ENCODE results near the gene CSPG4. TPM values are rescaled to one million over a fixed set of nuclear protein-coding genes. Genes with fewer than 3 reads are reported as not detected.
A peak's percentile ranks its signal among the peaks of the same experiment; 100 is the strongest.
"Not testable (repeated sequence)": the region's sequence is repeated elsewhere in the genome, so short reads cannot be mapped to it uniquely, and the experiment has no call there.

The CSPG4 gene
- total and polyA plus RNA-seq, 9 of the 15 experiments (the other 6 are each of a cell fraction or from before 2014, with no cell fraction given): under 0.01 to 0.07 (median 0.04) TPM; not detected in 5

- TF ChIP-seq BCL6 (CRISPR knock-in tag; IDR thresholded peaks at IDR 0.05) (no peak), BHLHE40 (IDR thresholded peaks at IDR 0.05; ENCODE audit: low read length) (peak; percentile 95)
Measured at GRCh38 chr15:75718328-75718727, 5.7 kb upstream of the CSPG4 start (continued).

- H3K4me3 ChIP-seq; BruUV-seq (replicated peaks); H3K36me3 ChIP-seq (ENCODE audit: control insufficient read depth, insufficient read depth, low read length); ATAC-seq; H3K9me1 ChIP-seq (ENCODE audit: control insufficient read depth, insufficient read depth, low read length); H2AFZ ChIP-seq (ENCODE audit: low read depth, low read length); DNase-seq (ENCODE audit: extremely low read depth in 1 of 4, low spot score in 3 of 4); H3K27me3 ChIP-seq (ENCODE audit: control insufficient read depth in 2 of 2, insufficient read depth in 2 of 2, low read length in 2 of 2); intact Hi-C loops (cut with micrococcal nuclease); H3K79me2 ChIP-seq (ENCODE audit: control insufficient read depth, insufficient read depth, low read length); H3K9ac ChIP-seq (ENCODE audit: insufficient read depth in 1 of 2, low read depth in 2 of 2, low read length in 2 of 2); FAIRE-seq; H3K4me2 ChIP-seq (ENCODE audit: insufficient read depth, low read length); H4K20me1 ChIP-seq (replicated peaks; ENCODE audit: control insufficient read depth, insufficient read depth, low read length); H3K27ac ChIP-seq (ENCODE audit: extremely low read depth, low read depth, low read length); POLR2A ChIA-PET; H3K9me3 ChIP-seq (replicated peaks; ENCODE audit: control insufficient read depth, insufficient read depth, low read depth, low read length); CTCF ChIA-PET (ENCODE audit: low intra/inter-chr PET ratio); in situ Hi-C loops (cut with MboI): not testable (repeated sequence)
- WGBS (ENCODE audit: insufficient coverage, low coverage, missing lambda C conversion rate): 24% methylated on average over 4 of the region's 6 CpGs
- peaks cover 9 to 23% of the 10 kb centered on the region in 2 experiments; a peak in 4 of 5 replicates for H3K4me1 ChIP-seq (replicated peaks in 1 of 2; ENCODE audit: control insufficient read depth in 2 of 2, insufficient read depth in 2 of 2, low read length in 2 of 2)
Measured at GRCh38 chr15:75717001-75717400, 4.4 kb upstream of the CSPG4 start.

GRCh38 chr15:75716249-75716950, 3.8 kb upstream of the CSPG4 start:
- DNase-seq (ENCODE audit: extremely low read depth in 1 of 4, low spot score in 3 of 4); H3K9me1 ChIP-seq (ENCODE audit: control insufficient read depth, insufficient read depth, low read length); intact Hi-C loops (cut with micrococcal nuclease); H4K20me1 ChIP-seq (replicated peaks; ENCODE audit: control insufficient read depth, insufficient read depth, low read length); H3K79me2 ChIP-seq (ENCODE audit: control insufficient read depth, insufficient read depth, low read length); H3K9ac ChIP-seq (ENCODE audit: insufficient read depth in 1 of 2, low read depth in 2 of 2, low read length in 2 of 2); ATAC-seq; H3K27ac ChIP-seq (ENCODE audit: extremely low read depth, low read depth, low read length); BruUV-seq (replicated peaks); H3K36me3 ChIP-seq (ENCODE audit: control insufficient read depth, insufficient read depth, low read length); H3K9me3 ChIP-seq (replicated peaks; ENCODE audit: control insufficient read depth, insufficient read depth, low read depth, low read length); H3K4me3 ChIP-seq; FAIRE-seq; POLR2A ChIA-PET; H3K27me3 ChIP-seq (ENCODE audit: control insufficient read depth in 2 of 2, insufficient read depth in 2 of 2, low read length in 2 of 2); H2AFZ ChIP-seq (ENCODE audit: low read depth, low read length); CTCF ChIA-PET (ENCODE audit: low intra/inter-chr PET ratio); in situ Hi-C loops (cut with MboI); H3K4me2 ChIP-seq (ENCODE audit: insufficient read depth, low read length): not testable (repeated sequence)
- H3K4me1 ChIP-seq (replicated peaks in 1 of 2; ENCODE audit: control insufficient read depth in 2 of 2, insufficient read depth in 2 of 2, low read length in 2 of 2): peaks cover 9 to 18% of the 10 kb centered on the region in 2 experiments; a peak in 4 of 5 replicates
- WGBS (ENCODE audit: insufficient coverage, low coverage, missing lambda C conversion rate): 36% methylated on average over 3 of the region's 10 CpGs

- in situ Hi-C loops (cut with MboI): not testable (repeated sequence)
Measured at GRCh38 chr15:75715312-75715832, 2.7 kb upstream of the CSPG4 start.

More at GRCh38 chr15:75715312-75715832, 2.7 kb upstream of the CSPG4 start:
- H3K27ac ChIP-seq (ENCODE audit: extremely low read depth, low read depth, low read length); H3K27me3 ChIP-seq (ENCODE audit: control insufficient read depth in 2 of 2, insufficient read depth in 2 of 2, low read length in 2 of 2); H3K4me3 ChIP-seq; H2AFZ ChIP-seq (ENCODE audit: low read depth, low read length); H4K20me1 ChIP-seq (replicated peaks; ENCODE audit: control insufficient read depth, insufficient read depth, low read length); FAIRE-seq; H3K36me3 ChIP-seq (ENCODE audit: control insufficient read depth, insufficient read depth, low read length); H3K9me1 ChIP-seq (ENCODE audit: control insufficient read depth, insufficient read depth, low read length); DNase-seq (ENCODE audit: extremely low read depth in 1 of 4, low spot score in 3 of 4); BruUV-seq (replicated peaks); intact Hi-C loops (cut with micrococcal nuclease); H3K4me2 ChIP-seq (ENCODE audit: insufficient read depth, low read length); H3K9me3 ChIP-seq (replicated peaks; ENCODE audit: control insufficient read depth, insufficient read depth, low read depth, low read length); H3K79me2 ChIP-seq (ENCODE audit: control insufficient read depth, insufficient read depth, low read length); CTCF ChIA-PET (ENCODE audit: low intra/inter-chr PET ratio); ATAC-seq; H3K9ac ChIP-seq (ENCODE audit: insufficient read depth in 1 of 2, low read depth in 2 of 2, low read length in 2 of 2): not testable (repeated sequence)
- H3K4me1 ChIP-seq (replicated peaks in 1 of 2; ENCODE audit: control insufficient read depth in 2 of 2, insufficient read depth in 2 of 2, low read length in 2 of 2): peaks cover 6 to 12% of the 10 kb centered on the region in 2 experiments; a peak in 4 of 5 replicates
- WGBS (ENCODE audit: insufficient coverage, low coverage, missing lambda C conversion rate): 59% methylated on average over 4 of the region's 10 CpGs
- POLR2A ChIA-PET: interaction anchor here (2.0 kb wide), 1 partner anchor 9 kb away, joined by 9 read pairs; a partner anchor contains a TSS
